Cardiac fibroblast (primary cell): Measurements from ENCODE around the gene KLF6.

Source experiments
- DNase-seq, 2 donors: peaks; one replicate each; pipeline versions ENCODE4 v3.0.0 to v3.0.0-alpha.2; 2010; ENCODE audit warnings: low read depth in 2 of 2
- H3K4me3 ChIP-seq, 2 donors: replicated peaks in 1 of 2; 1 replicate in 1 of 2; 2 replicates in 1 of 2; pipeline ENCODE4 v1.5.1; 2011; ENCODE audit warnings: low read depth in 2 of 2, low read length in 2 of 2, mild to moderate bottlenecking in 2 of 2, moderate library complexity in 1 of 2
- CTCF ChIP-seq: IDR thresholded peaks from one replicate; pipeline ENCODE4 v1.5.1; 2011; ENCODE audit warnings: low read depth, mild to moderate bottlenecking, low read length, inconsistent platforms

Gene KLF6

GRCh38 chr10:3746634-3747033 is 38.4 kb downstream of the KLF6 start:
- no peak overlapping the region for H3K4me3 ChIP-seq
- TF ChIP-seq CTCF: no peak
- DNase-seq: no peak

- DNase-seq: no peak
- no peak for TF ChIP-seq CTCF
- H3K4me3 ChIP-seq: no peak overlapping the region
Measured at GRCh38 chr10:3745521-3745920, 39.5 kb downstream of the KLF6 start.

GRCh38 chr10:3741688-3742461 is 43.1 kb downstream of the KLF6 start:
- TF ChIP-seq CTCF: no peak
- H3K4me3 ChIP-seq: no peak overlapping the region
- peak in 1 of 2 donors; percentile 22 for DNase-seq

- H3K4me3 ChIP-seq: no peak overlapping the region
- DNase-seq: peak; percentile 76 to 78
- no peak for TF ChIP-seq CTCF
Measured at GRCh38 chr10:3740157-3740871, 44.7 kb downstream of the KLF6 start.

GRCh38 chr10:3738855-3739350 is 46.1 kb downstream of the KLF6 start:
- TF ChIP-seq CTCF: no peak
- DNase-seq: no peak

GRCh38 chr10:3737864-3738263 is 47.1 kb downstream of the KLF6 start:
- no peak overlapping the region for H3K4me3 ChIP-seq
- TF ChIP-seq CTCF: no peak
- DNase-seq: no peak

More at GRCh38 chr10:3738855-3739350, 46.1 kb downstream of the KLF6 start:
- no peak overlapping the region for H3K4me3 ChIP-seq
